ENCODE data around the gene ATP2B2.

ATP2B2 gene

GRCh38 chr3:10470120-10471053 is 35.0 kb downstream of the ATP2B2 start:
- DNase-seq (ENCODE audit: low read depth in 3 of 3) = no peak

- DNase-seq (ENCODE audit: low read depth in 3 of 3) = no peak
These were observed 35.8 kb downstream of the ATP2B2 start for GRCh38 chr3:10469441-10470119.

- DNase-seq (ENCODE audit: low read depth in 3 of 3) = no peak
These were observed 36.6 kb downstream of the ATP2B2 start for GRCh38 chr3:10468613-10469354.

GRCh38 chr3:10467904-10468612 is 37.3 kb downstream of the ATP2B2 start:
- no peak for DNase-seq (ENCODE audit: low read depth in 3 of 3)

GRCh38 chr3:10467204-10467603 is 38.2 kb downstream of the ATP2B2 start:
- DNase-seq (ENCODE audit: low read depth in 3 of 3) = no peak

- no peak for DNase-seq (ENCODE audit: low read depth in 3 of 3)
These were observed 39.2 kb downstream of the ATP2B2 start for GRCh38 chr3:10466186-10466585.

- DNase-seq (ENCODE audit: low read depth in 3 of 3) = no peak
These were observed 40.2 kb downstream of the ATP2B2 start for GRCh38 chr3:10465161-10465560.

GRCh38 chr3:10463533-10464434 is 41.6 kb downstream of the ATP2B2 start:
- DNase-seq (ENCODE audit: low read depth in 3 of 3) = no peak

- no peak for DNase-seq (ENCODE audit: low read depth in 3 of 3)
These were observed 42.5 kb downstream of the ATP2B2 start for GRCh38 chr3:10462641-10463532.

GRCh38 chr3:10460951-10461545 is 44.3 kb downstream of the ATP2B2 start:
- no peak for DNase-seq (ENCODE audit: low read depth in 3 of 3)

- peak in 2 of 3 experiments; percentile 4 to 37 for DNase-seq (ENCODE audit: low read depth in 3 of 3)
These were observed 45.2 kb downstream of the ATP2B2 start for GRCh38 chr3:10459954-10460754.

GRCh38 chr3:10457560-10457959 is 47.8 kb downstream of the ATP2B2 start:
- no peak for DNase-seq (ENCODE audit: low read depth in 3 of 3)

- DNase-seq (ENCODE audit: low read depth in 3 of 3) = no peak
These were observed 48.4 kb downstream of the ATP2B2 start for GRCh38 chr3:10456981-10457380.

GRCh38 chr3:10455545-10455914 is 49.9 kb downstream of the ATP2B2 start:
- DNase-seq (ENCODE audit: low read depth in 3 of 3) = no peak

- DNase-seq (ENCODE audit: low read depth in 3 of 3) = no peak
These were observed 50.4 kb downstream of the ATP2B2 start for GRCh38 chr3:10454907-10455544.

GRCh38 chr3:10453431-10454163 is 51.8 kb downstream of the ATP2B2 start:
- DNase-seq (ENCODE audit: low read depth in 3 of 3) = no peak
